B cell (primary cell): Measurements from ENCODE around the gene ACBD3. TPM values are rescaled to one million over a fixed set of nuclear protein-coding genes. Genes with fewer than 3 reads are reported as not detected.

Experiments
- ATAC-seq: fragments of 200-7000 bp; cut with Tn5 transposase; one replicate; pipeline ENCODE4 v1.10.0; 2021; ENCODE audit warnings: low read depth, mild to moderate bottlenecking, moderate number of reproducible peaks, moderate library complexity
- CTCF ChIA-PET: fragments of 350-600 bp; sonication (Branson Sonifier 250); formaldehyde crosslinking; loops from one replicate; lab custom pipeline; 2021; ENCODE audit warnings: antibody characterized with exemption, inconsistent platforms; lab: Charles Lee
- POLR2A ChIA-PET: fragments of 350-600 bp; sonication (Branson Sonifier 250); formaldehyde crosslinking; loops from one replicate; lab custom pipeline; 2021; ENCODE audit warnings: antibody characterized with exemption; lab: Charles Lee
- DNase-seq: peaks from one replicate; pipeline ENCODE4 v3.0.0; 2013
- H2AFZ ChIP-seq: 2 replicates; pipeline ENCODE4 v1.6.1; 2012; ENCODE audit warnings: mild to moderate bottlenecking, low read depth, low read length; ENCODE audit not compliant: insufficient read depth, poor library complexity, severe bottlenecking
- H3K27ac ChIP-seq, 2 donors: 1 replicate in 1 of 2; 2 replicates in 1 of 2; pipeline ENCODE4 v1.5.1; 2012 to 2013; ENCODE audit warnings: low read length in 2 of 2, mild to moderate bottlenecking in 2 of 2, moderate library complexity in 1 of 2
- H3K27me3 ChIP-seq, 4 experiments: fragments of 200-600 bp in 1 of 4; sonication (generic) in 1 of 4; replicated peaks in 1 of 4; 1 replicate in 2 of 4; 2 replicates in 2 of 4; pipeline versions ENCODE4 v1.6.1 to v1.7.0; 2013 to 2016; ENCODE audit warnings: low read length in 3 of 4, mild to moderate bottlenecking in 2 of 4, mixed read lengths in 1 of 4, moderate library complexity in 1 of 4; ENCODE audit not compliant: insufficient read depth in 4 of 4, control insufficient read depth in 3 of 4; ENCODE audit errors: control extremely low read depth in 1 of 4
- H3K36me3 ChIP-seq, 2 experiments: replicated peaks in 1 of 2; 1 replicate in 1 of 2; 2 replicates in 1 of 2; pipeline versions ENCODE4 v1.6.1 to v1.7.1; 2013; ENCODE audit warnings: low read length in 1 of 2; ENCODE audit not compliant: insufficient read depth in 2 of 2, control insufficient read depth in 1 of 2; ENCODE audit errors: control extremely low read depth in 1 of 2, extremely low read depth in 1 of 2
- H3K4me1 ChIP-seq, 2 donors: fragments of 200-600 bp in 1 of 2; sonication (generic) in 1 of 2; 1 replicate in 1 of 2; 2 replicates in 1 of 2; pipeline versions ENCODE4 v1.5.1 to v1.6.1; 2013 to 2017; ENCODE audit warnings: low read length in 2 of 2; ENCODE audit not compliant: control insufficient read depth in 2 of 2, insufficient read depth in 2 of 2
- H3K4me2 ChIP-seq: replicated peaks from 2 replicates; pipeline ENCODE3; 2012; ENCODE audit warnings: mild to moderate bottlenecking, low read depth, low read length; ENCODE audit not compliant: poor library complexity, severe bottlenecking
- H3K4me3 ChIP-seq, 5 experiments: fragments of 200-600 bp in 1 of 5; sonication (generic) in 1 of 5; 1 replicate in 3 of 5; 2 replicates in 2 of 5; pipeline versions ENCODE4 v1.5.1 to v1.7.0; 2011 to 2016; ENCODE audit warnings: low read length in 4 of 5, mild to moderate bottlenecking in 4 of 5, low read depth in 2 of 5, control low read depth in 1 of 5, moderate library complexity in 1 of 5; ENCODE audit not compliant: insufficient read depth in 1 of 5; ENCODE audit errors: control extremely low read depth in 1 of 5, extremely low read depth in 1 of 5
- H3K79me2 ChIP-seq: fragments of 200-600 bp; sonication (generic); one replicate; pipeline ENCODE4 v1.6.0; 2016; ENCODE audit warnings: low read length; ENCODE audit not compliant: control insufficient read depth, insufficient read depth
- H3K9ac ChIP-seq: fragments of 200-600 bp; sonication (generic); 2 replicates; pipeline ENCODE4 v1.6.1; 2017; ENCODE audit warnings: mild to moderate bottlenecking, low read length, moderate library complexity
- H3K9me3 ChIP-seq, 3 donors: one replicate each; pipeline versions ENCODE4 v1.6.1 to v1.7.1; 2013; ENCODE audit warnings: low read length in 2 of 3; ENCODE audit not compliant: control insufficient read depth in 2 of 3, insufficient read depth in 1 of 3; ENCODE audit errors: control extremely low read depth in 1 of 3
- H4K20me1 ChIP-seq: 2 replicates; pipeline ENCODE4 v1.6.0; 2012; ENCODE audit warnings: mild to moderate bottlenecking, low read length; ENCODE audit not compliant: insufficient read depth, control insufficient read depth, poor library complexity, severe bottlenecking
- H3K27ac Mint-ChIP-seq: one replicate; pipeline ENCODE4 v1.8.0; 2021; ENCODE audit warnings: mixed read lengths
- H3K27me3 Mint-ChIP-seq: one replicate; pipeline ENCODE4 v1.8.0; 2021; ENCODE audit warnings: mixed read lengths
- H3K4me1 Mint-ChIP-seq: one replicate; pipeline ENCODE4 v1.8.0; 2021; ENCODE audit warnings: mixed read lengths
- H3K4me3 Mint-ChIP-seq: one replicate; pipeline ENCODE4 v1.8.0; 2021; ENCODE audit warnings: mixed read lengths
- H3K9me3 Mint-ChIP-seq: one replicate; pipeline ENCODE4 v1.8.0; 2022; ENCODE audit warnings: mixed read lengths; ENCODE audit not compliant: insufficient read depth
- CTCF ChIP-seq: fragments of 200-600 bp; IDR thresholded peaks from one replicate; pipeline ENCODE4 v1.8.0; 2022; ENCODE audit warnings: antibody characterized with exemption, mild to moderate bottlenecking
- EZH2 ChIP-seq: IDR thresholded peaks from 2 replicates; pipeline ENCODE4 v1.6.1; 2012; ENCODE audit warnings: borderline replicate concordance, low read depth, mild to moderate bottlenecking, moderate library complexity, low read length; ENCODE audit not compliant: insufficient read depth, poor library complexity, severe bottlenecking
- WGBS: methylation state at CpG from one replicate; pipeline ENCODE4 v1.1.5; 2013; ENCODE audit warnings: missing lambda C conversion rate; ENCODE audit not compliant: insufficient coverage; 5-methylcytosine and 5-hydroxymethylcytosine counted together
- intact Hi-C: fragments of 100-400 bp; cut with micrococcal nuclease; formaldehyde crosslinking; loops from one replicate; pipeline ENCODE4 v1.10.0; 2022
- polyA plus RNA-seq: library from polyadenylated mRNA; depleted of rRNA; stranded (reverse); fragments of >200 nt; gene quantifications from 2 replicates; pipeline ENCODE4 v1.2.3, GENCODE V29; 2012
- total RNA-seq, 2 donors: library from RNA; stranded (reverse); fragments of 120-200 nt in 1 of 2; gene quantifications; 1 replicate in 1 of 2; 2 replicates in 1 of 2; pipeline versions ENCODE4 v1.2.3 to v1.2.4, GENCODE V29; 2013 to 2022

The ACBD3 gene
- total and polyA plus RNA-seq, 2 donors (not counting 1 experiment from before 2014, with no cell fraction given), result 16.2 to 60.6 TPM

DNA sequence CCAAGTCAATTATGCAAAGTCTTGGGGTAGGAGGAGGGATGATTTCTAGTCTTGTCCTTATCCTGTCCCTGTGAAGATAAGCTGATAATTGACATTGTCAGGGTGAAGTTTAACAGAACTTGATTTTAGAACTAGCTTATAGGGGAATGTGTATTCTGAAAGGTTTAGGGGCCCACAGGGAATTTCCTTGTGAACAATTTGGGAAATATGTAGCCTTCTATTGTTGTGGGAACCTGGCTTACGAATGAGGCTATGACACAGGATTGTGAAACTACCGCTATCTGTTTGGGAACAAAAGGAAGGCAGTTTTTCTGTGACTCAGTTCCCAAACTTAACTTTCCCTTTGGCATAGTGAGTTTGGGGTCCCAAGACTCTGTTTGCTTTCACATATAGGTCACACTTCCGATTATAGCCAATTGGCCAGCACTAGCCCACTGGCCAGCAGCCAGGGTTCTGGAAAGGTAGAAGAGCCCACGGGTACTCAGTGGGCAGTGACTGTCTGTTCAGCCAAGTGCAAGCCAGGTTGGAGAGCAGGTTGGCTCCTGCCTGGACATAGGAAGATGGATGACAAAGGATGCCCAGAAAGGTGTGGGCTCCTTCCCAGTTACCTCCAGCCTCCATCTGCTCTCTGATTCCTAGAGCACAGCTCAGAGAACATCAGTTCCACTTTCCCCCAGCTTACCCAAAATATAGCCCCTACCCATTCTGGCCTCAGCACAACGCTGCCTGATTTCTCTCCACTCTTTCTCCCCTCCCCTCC lies 88.5 kb downstream of the ACBD3 start:
- Histone ChIP-seq H3K9ac (no peak overlapping the region), H3K4me2 (no peak overlapping the region), H3K4me3 (no peak overlapping the region), H3K9me3 (no peaks in the 10 kb centered on the region), H3K4me1 (peaks cover 3 to 10% of the 10 kb centered on the region in 2 donors), H3K27me3 (peaks cover 0 to 3% (median 0%) of the 10 kb centered on the region in 4 experiments), H3K27ac (no peak overlapping the region), H3K79me2 (no peaks in the 10 kb centered on the region), H3K36me3 (no peaks in the 10 kb centered on the region), H2AFZ (no peak overlapping the region), H4K20me1 (no peaks in the 10 kb centered on the region)
- ChIA-PET CTCF (interaction anchor here (0.8 to 1.6 kb wide), 4 partner anchors 15 to 33 kb away, joined by 3 to 5 read pairs (median 4); no protein-coding TSS in a partner anchor), POLR2A (no interaction called here)
- no peak for ATAC-seq
- H3K4me3 Mint-ChIP-seq, result no peak overlapping the region
- H3K27ac Mint-ChIP-seq, result no peak overlapping the region
- no peak for DNase-seq
- no peaks in the 10 kb centered on the region for H3K27me3 Mint-ChIP-seq
- WGBS, result 89% methylated on average over 5 of the region's 5 CpGs
- no peaks in the 10 kb centered on the region for H3K9me3 Mint-ChIP-seq
- intact Hi-C loops, result no loop called here
- TF ChIP-seq EZH2 (no peak), CTCF (no peak)
- H3K4me1 Mint-ChIP-seq, result peaks cover 14% of the 10 kb centered on the region

- 83% methylated on average over 2 of the region's 2 CpGs for WGBS
- H3K4me1 Mint-ChIP-seq, result peaks cover 6% of the 10 kb centered on the region
- ChIA-PET CTCF (no interaction called here), POLR2A (no interaction called here)
- no peaks in the 10 kb centered on the region for H3K9me3 ChIP-seq
- no peak overlapping the region for H3K9ac ChIP-seq
- intact Hi-C loops, result no loop called here
- TF ChIP-seq CTCF (no peak), EZH2 (no peak)
- no peaks in the 10 kb centered on the region for H3K9me3 Mint-ChIP-seq
- H2AFZ ChIP-seq, result no peak overlapping the region
- no peak for ATAC-seq
- H3K36me3 ChIP-seq, result no peaks in the 10 kb centered on the region
- H3K4me3 ChIP-seq, result no peak overlapping the region
- no peak overlapping the region for H3K27ac Mint-ChIP-seq
- peaks cover 3% of the 10 kb centered on the region in 2 donors for H3K4me1 ChIP-seq
- peaks cover 0 to 3% (median 0%) of the 10 kb centered on the region in 4 experiments for H3K27me3 ChIP-seq
- H3K4me2 ChIP-seq, result no peak overlapping the region
- H3K4me3 Mint-ChIP-seq, result no peak overlapping the region
- H3K27me3 Mint-ChIP-seq, result no peaks in the 10 kb centered on the region
- no peak for DNase-seq
- H3K27ac ChIP-seq, result no peak overlapping the region
- H4K20me1 ChIP-seq, result no peaks in the 10 kb centered on the region
- no peaks in the 10 kb centered on the region for H3K79me2 ChIP-seq
Measured at GRCh38 chr1:226095286-226095685, 91.3 kb downstream of the ACBD3 start.
